ENCODE results near the gene NUMB. TPM values are rescaled to one million over a fixed set of nuclear protein-coding genes. Genes with fewer than 3 reads are reported as not detected.

NUMB gene
- total RNA-seq, 1 donor from 2014 or later = 18.2 TPM

- FAIRE-seq (no peak), DNase-seq (ENCODE audit: low read depth) (no peak)
- no peak for TF ChIP-seq CTCF (IDR thresholded peaks at IDR 0.05; ENCODE audit: insufficient read depth, low read length, severe bottlenecking)
- H3K4me3 ChIP-seq (ENCODE audit: low read depth, low read length) = no peak overlapping the region
- peaks cover 1% of the 10 kb centered on the region for H3K36me3 ChIP-seq (ENCODE audit: control insufficient read depth, insufficient read depth, low read length)
- no peaks in the 10 kb centered on the region for H3K27me3 ChIP-seq (ENCODE audit: control insufficient read depth, insufficient read depth, low read length)
Observed at GRCh38 chr14:73325630-73326299, 132.6 kb downstream of the NUMB start.

- no peak for TF ChIP-seq CTCF (IDR thresholded peaks at IDR 0.05; ENCODE audit: insufficient read depth, low read length, severe bottlenecking)
- Histone ChIP-seq H3K36me3 (ENCODE audit: control insufficient read depth, insufficient read depth, low read length) (peaks cover 1% of the 10 kb centered on the region), H3K4me3 (ENCODE audit: low read depth, low read length) (no peak overlapping the region), H3K27me3 (ENCODE audit: control insufficient read depth, insufficient read depth, low read length) (no peaks in the 10 kb centered on the region)
- DNase-seq (ENCODE audit: low read depth) (no peak), FAIRE-seq (no peak)
Observed at GRCh38 chr14:73325063-73325462, 133.3 kb downstream of the NUMB start.

GRCh38 chr14:73324533-73324932 is 133.8 kb downstream of the NUMB start:
- Histone ChIP-seq H3K4me3 (ENCODE audit: low read depth, low read length) (no peak overlapping the region), H3K27me3 (ENCODE audit: control insufficient read depth, insufficient read depth, low read length) (no peaks in the 10 kb centered on the region), H3K36me3 (ENCODE audit: control insufficient read depth, insufficient read depth, low read length) (peaks cover 1% of the 10 kb centered on the region)
- no peak for FAIRE-seq
- no peak for TF ChIP-seq CTCF (IDR thresholded peaks at IDR 0.05; ENCODE audit: insufficient read depth, low read length, severe bottlenecking)
- peak; percentile 16 for DNase-seq (ENCODE audit: low read depth)

GRCh38 chr14:73323896-73324399 is 134.4 kb downstream of the NUMB start:
- TF ChIP-seq CTCF (IDR thresholded peaks at IDR 0.05; ENCODE audit: insufficient read depth, low read length, severe bottlenecking) = no peak
- no peak for FAIRE-seq
- no peak overlapping the region for H3K4me3 ChIP-seq (ENCODE audit: low read depth, low read length)
- peaks cover 1% of the 10 kb centered on the region for H3K36me3 ChIP-seq (ENCODE audit: control insufficient read depth, insufficient read depth, low read length)
- no peak for DNase-seq (ENCODE audit: low read depth)
- H3K27me3 ChIP-seq (ENCODE audit: control insufficient read depth, insufficient read depth, low read length) = no peaks in the 10 kb centered on the region

- no peak for TF ChIP-seq CTCF (IDR thresholded peaks at IDR 0.05; ENCODE audit: insufficient read depth, low read length, severe bottlenecking)
- FAIRE-seq (no peak), DNase-seq (ENCODE audit: low read depth) (no peak)
- no peaks in the 10 kb centered on the region for H3K36me3 ChIP-seq (ENCODE audit: control insufficient read depth, insufficient read depth, low read length)
- H3K27me3 ChIP-seq (ENCODE audit: control insufficient read depth, insufficient read depth, low read length) = no peaks in the 10 kb centered on the region
- no peak overlapping the region for H3K4me3 ChIP-seq (ENCODE audit: low read depth, low read length)
Observed at GRCh38 chr14:73313151-73313550, 145.2 kb downstream of the NUMB start.

- FAIRE-seq = no peak
- DNase-seq (ENCODE audit: low read depth) = no peak
- TF ChIP-seq CTCF (IDR thresholded peaks at IDR 0.05; ENCODE audit: insufficient read depth, low read length, severe bottlenecking) = no peak
Observed at GRCh38 chr14:73312687-73313086, 145.7 kb downstream of the NUMB start.

More at GRCh38 chr14:73312687-73313086, 145.7 kb downstream of the NUMB start:
- no peaks in the 10 kb centered on the region for H3K36me3 ChIP-seq (ENCODE audit: control insufficient read depth, insufficient read depth, low read length)
- no peak overlapping the region for H3K4me3 ChIP-seq (ENCODE audit: low read depth, low read length)
- H3K27me3 ChIP-seq (ENCODE audit: control insufficient read depth, insufficient read depth, low read length) = no peaks in the 10 kb centered on the region
